Left ventricle myocardium superior (tissue), 1 donor: Measurements from ENCODE around the gene TANK. TPM values are rescaled to one million over a fixed set of nuclear protein-coding genes. Genes with fewer than 3 reads are reported as not detected.
"Not testable (repeated sequence)": the region's sequence is repeated elsewhere in the genome, so short reads cannot be mapped to it uniquely, and the experiment has no call there.

Experiments used
- ATAC-seq: fragments of 200-7000 bp; cut with Tn5 transposase; one replicate; pipeline ENCODE4 v1.9.1; 2020; ENCODE audit warnings: mild to moderate bottlenecking, moderate library complexity
- DNase-seq: peaks from one replicate; pipeline ENCODE4 v3.0.0-alpha.2; 2020
- intact Hi-C: fragments of 100-400 bp; cut with micrococcal nuclease; formaldehyde crosslinking; loops from one replicate; pipeline ENCODE4 v1.11.0; 2022
- total RNA-seq: library from RNA; stranded (reverse); fragmentation: NEBNext Ultra II Directional; extraction: Animal tissue kit (Norgen Biotek cat#: 25700); gene quantifications from one replicate; pipeline ENCODE4 v1.2.1, GENCODE V29; 2021
- donor health status: DM: no; HTN: yes; CAD: no; lungs with severe emphysema.

Gene TANK
- total RNA-seq, 1 donor from 2014 or later, result 27.9 TPM

GRCh38 chr2:161161074-161161706 is 962 bp downstream of the TANK start:
- DNase-seq (no peak), ATAC-seq (no peak)

GRCh38 chr2:161163440-161163839 is 3.2 kb downstream of the TANK start:
- intact Hi-C loops, result no loop called here
- DNase-seq, result no peak
- ATAC-seq, result no peak

More at GRCh38 chr2:161161074-161161706, 962 bp downstream of the TANK start:
- intact Hi-C loops, result no loop called here

- intact Hi-C loops, result no loop called here
- DNase-seq, result no peak
Observed at GRCh38 chr2:161164161-161164560, 3.9 kb downstream of the TANK start.

GRCh38 chr2:161165266-161165665 is 5.0 kb downstream of the TANK start:
- no peak for ATAC-seq
- intact Hi-C loops, result no loop called here
- no peak for DNase-seq

More at GRCh38 chr2:161164161-161164560, 3.9 kb downstream of the TANK start:
- no peak for ATAC-seq

GRCh38 chr2:161165811-161166210 is 5.6 kb downstream of the TANK start:
- no peak for DNase-seq
- intact Hi-C loops, result no loop called here
- no peak for ATAC-seq

- ATAC-seq (no peak), DNase-seq (no peak)
- intact Hi-C loops, result no loop called here
Observed at GRCh38 chr2:161166538-161167409, 6.5 kb downstream of the TANK start.

GRCh38 chr2:161169335-161169734 is 9.1 kb downstream of the TANK start:
- intact Hi-C loops, result no loop called here
- DNase-seq (no peak), ATAC-seq (no peak)

GRCh38 chr2:161170377-161170776 is 10.1 kb downstream of the TANK start:
- DNase-seq (no peak), ATAC-seq (no peak)
- intact Hi-C loops, result no loop called here

GRCh38 chr2:161170958-161171932 is 11.0 kb downstream of the TANK start:
- DNase-seq, result no peak
- ATAC-seq, result no peak
- intact Hi-C loops, result no loop called here

- ATAC-seq (no peak), DNase-seq (no peak)
- intact Hi-C loops, result no loop called here
Observed at GRCh38 chr2:161172901-161173540, 12.8 kb downstream of the TANK start.

GRCh38 chr2:161173541-161174194 is 13.4 kb downstream of the TANK start:
- intact Hi-C loops, result no loop called here
- no peak for DNase-seq
- ATAC-seq, result no peak

GRCh38 chr2:161177969-161178368 is 17.7 kb downstream of the TANK start:
- intact Hi-C loops, result no loop called here
- ATAC-seq (no peak), DNase-seq (no peak)

GRCh38 chr2:161178756-161179155 is 18.5 kb downstream of the TANK start:
- intact Hi-C loops, result no loop called here
- no peak for ATAC-seq

GRCh38 chr2:161190050-161190449 is 29.8 kb downstream of the TANK start:
- intact Hi-C loops, result no loop called here
- ATAC-seq (no peak), DNase-seq (no peak)

More at GRCh38 chr2:161178756-161179155, 18.5 kb downstream of the TANK start:
- no peak for DNase-seq

GRCh38 chr2:161195602-161196001 is 35.4 kb downstream of the TANK start:
- ATAC-seq, DNase-seq, intact Hi-C loops: not testable (repeated sequence)

GRCh38 chr2:161199912-161200701 is 39.9 kb downstream of the TANK start:
- intact Hi-C loops, result no loop called here
- DNase-seq, result no peak
- ATAC-seq, result no peak

- DNase-seq (no peak), ATAC-seq (no peak)
Observed at GRCh38 chr2:161204846-161205245, 44.6 kb downstream of the TANK start.

More at GRCh38 chr2:161204846-161205245, 44.6 kb downstream of the TANK start:
- intact Hi-C loops, result no loop called here
